Measurements from ENCODE around the gene ORM1.

GRCh38 chr9:114286146-114286679 lies 36.7 kb upstream of the ORM1 start:
- TF ChIP-seq, protein P1, sequence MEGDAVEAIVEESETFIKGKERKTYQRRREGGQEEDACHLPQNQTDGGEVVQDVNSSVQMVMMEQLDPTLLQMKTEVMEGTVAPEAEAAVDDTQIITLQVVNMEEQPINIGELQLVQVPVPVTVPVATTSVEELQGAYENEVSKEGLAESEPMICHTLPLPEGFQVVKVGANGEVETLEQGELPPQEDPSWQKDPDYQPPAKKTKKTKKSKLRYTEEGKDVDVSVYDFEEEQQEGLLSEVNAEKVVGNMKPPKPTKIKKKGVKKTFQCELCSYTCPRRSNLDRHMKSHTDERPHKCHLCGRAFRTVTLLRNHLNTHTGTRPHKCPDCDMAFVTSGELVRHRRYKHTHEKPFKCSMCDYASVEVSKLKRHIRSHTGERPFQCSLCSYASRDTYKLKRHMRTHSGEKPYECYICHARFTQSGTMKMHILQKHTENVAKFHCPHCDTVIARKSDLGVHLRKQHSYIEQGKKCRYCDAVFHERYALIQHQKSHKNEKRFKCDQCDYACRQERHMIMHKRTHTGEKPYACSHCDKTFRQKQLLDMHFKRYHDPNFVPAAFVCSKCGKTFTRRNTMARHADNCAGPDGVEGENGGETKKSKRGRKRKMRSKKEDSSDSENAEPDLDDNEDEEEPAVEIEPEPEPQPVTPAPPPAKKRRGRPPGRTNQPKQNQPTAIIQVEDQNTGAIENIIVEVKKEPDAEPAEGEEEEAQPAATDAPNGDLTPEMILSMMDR (conservative IDR thresholded peaks at IDR 0.05) = no peak
- no peak for TF ChIP-seq EZH2 (IDR thresholded peaks at IDR 0.05; ENCODE audit: low read depth)

All from PC-9 (cell line).